GM18873 (cell line): ENCODE results near the gene SLC6A9.

Experiments used
- ATAC-seq: cut with Tn5 transposase; IDR thresholded peaks from one replicate; pipeline ENCODE4 v1.9.1; 2021; ENCODE audit warnings: mild to moderate bottlenecking, moderate library complexity, moderate number of reproducible peaks; ENCODE audit not compliant: unreplicated experiment, low FRiP score

The SLC6A9 gene

DNA sequence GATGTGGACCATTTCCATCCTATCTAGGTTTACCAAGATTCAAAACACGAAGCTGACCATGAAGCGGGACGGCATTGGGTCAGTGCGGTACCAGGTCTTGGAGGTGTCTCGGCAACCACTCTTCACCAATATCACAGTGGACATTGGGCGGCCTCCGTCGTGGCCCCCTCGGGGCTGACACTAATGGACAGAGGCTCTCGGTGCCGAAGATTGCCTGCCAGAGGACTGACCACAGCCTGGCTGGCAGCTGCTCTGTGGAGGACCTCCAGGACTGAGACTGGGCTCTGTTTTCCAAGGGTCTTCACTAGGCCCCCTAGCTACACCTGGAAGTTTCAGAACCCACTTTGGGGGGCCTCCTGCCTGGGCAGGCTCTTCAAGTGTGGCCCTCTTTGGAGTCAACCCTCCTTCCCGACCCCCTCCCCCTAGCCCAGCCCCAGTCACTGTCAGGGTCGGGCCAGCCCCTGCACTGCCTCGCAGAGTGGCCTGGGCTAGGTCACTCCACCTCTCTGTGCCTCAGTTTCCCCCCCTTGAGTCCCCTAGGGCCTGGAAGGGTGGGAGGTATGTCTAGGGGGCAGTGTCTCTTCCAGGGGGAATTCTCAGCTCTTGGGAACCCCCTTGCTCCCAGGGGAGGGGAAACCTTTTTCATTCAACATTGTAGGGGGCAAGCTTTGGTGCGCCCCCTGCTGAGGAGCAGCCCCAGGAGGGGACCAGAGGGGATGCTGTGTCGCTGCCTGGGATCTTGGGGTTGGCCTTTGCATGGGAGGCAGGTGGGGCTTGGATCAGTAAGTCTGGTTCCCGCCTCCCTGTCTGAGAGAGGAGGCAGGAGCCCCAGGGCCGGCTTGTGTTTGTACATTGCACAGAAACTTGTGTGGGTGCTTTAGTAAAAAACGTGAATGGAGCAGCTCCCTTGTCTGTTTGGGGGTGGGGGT is 40.7 kb downstream of the SLC6A9 start:
- ATAC-seq, result no peak

DNA sequence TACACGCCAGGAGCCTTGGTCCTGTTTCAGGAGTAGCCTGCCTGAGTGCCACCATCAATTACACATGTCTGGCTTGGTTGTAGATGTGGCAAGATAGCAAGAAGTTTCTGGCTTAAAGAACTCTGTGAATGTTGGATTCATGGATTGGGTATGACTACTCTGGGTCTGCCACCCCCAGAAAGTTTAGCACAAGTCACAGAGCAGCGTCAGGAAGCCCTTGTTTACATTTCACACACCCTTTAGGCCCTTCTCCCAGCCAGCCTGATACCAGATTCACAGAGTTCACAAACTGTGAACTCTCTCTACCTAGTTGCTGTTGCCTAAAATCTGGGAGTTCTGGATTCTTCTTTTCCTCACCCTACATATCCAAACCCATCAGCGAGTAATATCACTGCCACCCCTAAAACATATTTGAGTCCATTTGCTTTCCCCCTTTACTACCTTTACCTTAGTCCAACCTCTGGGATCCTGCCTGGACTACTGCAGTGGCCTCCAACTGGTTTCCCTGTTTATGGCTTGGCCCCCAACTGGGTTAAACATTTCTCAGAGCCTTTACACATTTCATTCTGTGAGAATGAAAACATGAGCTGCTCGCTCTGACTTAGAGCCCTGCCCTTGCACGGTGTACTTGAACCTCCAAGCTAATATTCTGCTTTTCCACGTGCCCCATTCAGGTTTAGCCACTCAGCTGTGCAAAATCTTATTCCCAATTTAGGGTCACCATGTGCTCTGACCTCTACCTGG is 43.9 kb downstream of the SLC6A9 start:
- ATAC-seq, result no peak

DNA sequence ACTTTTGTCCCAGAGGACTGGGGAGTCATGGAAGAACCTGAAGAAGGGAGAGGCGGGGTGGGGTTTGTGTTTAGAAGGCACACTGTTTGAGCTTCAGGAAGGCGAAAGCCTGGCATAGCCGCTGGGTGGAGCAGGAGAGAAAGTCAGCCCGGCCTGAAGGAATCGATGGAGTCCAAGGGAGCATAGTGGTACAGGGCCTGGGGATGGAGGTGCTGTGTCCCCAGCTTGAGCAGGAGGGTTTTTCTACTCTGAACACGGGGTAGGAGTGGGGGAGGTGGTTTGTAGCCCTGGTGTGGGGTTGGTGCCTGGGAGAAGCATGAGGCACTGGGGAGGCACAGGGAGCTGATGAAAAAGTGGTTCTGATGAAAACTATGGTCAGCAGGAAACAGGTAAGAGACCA is 44.5 kb downstream of the SLC6A9 start:
- no peak for ATAC-seq

DNA sequence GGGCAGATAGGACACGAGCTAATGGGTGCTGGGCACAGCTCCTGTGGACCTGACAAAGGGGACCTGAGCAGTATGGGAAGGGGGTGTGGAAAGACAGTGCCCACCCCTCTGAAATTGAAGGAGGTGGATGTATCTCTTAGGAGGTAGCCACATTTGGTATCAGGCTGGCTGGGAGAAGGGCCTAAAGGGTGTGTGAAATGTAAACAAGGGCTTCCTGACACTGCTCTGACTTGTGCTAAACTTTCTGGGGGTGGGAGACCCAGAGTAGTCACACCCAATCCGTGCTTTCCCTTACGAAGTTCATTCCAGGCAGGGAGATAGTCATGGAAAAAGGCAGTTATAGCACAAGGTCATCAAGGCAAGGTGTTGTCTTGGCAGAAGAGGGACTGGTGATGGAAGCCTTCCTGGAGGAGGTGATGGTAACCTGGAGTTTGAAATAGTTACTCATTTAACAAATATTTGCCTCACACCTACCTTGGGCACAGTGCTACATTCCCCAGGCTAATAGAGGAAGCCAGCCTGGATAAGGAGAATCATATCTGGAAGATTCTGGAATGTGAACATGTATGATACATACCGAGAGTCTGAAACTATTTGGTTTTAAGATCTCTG is 45.2 kb downstream of the SLC6A9 start:
- ATAC-seq, result no peak

DNA sequence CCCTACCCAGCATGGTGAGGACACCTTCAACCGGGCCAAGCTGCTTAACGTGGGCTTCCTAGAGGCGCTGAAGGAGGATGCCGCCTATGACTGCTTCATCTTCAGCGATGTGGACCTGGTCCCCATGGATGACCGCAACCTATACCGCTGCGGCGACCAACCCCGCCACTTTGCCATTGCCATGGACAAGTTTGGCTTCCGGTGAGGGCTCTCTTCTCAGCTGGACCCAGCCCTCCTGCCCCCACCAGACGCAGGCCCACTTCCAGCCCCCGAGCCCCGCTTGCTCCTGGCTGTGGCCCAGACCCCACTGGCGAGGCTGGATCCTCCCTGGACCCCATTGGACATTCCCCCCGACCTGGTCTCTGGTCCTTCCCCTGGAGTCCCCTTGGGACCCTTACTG is 46.4 kb downstream of the SLC6A9 start:
- no peak for ATAC-seq

DNA sequence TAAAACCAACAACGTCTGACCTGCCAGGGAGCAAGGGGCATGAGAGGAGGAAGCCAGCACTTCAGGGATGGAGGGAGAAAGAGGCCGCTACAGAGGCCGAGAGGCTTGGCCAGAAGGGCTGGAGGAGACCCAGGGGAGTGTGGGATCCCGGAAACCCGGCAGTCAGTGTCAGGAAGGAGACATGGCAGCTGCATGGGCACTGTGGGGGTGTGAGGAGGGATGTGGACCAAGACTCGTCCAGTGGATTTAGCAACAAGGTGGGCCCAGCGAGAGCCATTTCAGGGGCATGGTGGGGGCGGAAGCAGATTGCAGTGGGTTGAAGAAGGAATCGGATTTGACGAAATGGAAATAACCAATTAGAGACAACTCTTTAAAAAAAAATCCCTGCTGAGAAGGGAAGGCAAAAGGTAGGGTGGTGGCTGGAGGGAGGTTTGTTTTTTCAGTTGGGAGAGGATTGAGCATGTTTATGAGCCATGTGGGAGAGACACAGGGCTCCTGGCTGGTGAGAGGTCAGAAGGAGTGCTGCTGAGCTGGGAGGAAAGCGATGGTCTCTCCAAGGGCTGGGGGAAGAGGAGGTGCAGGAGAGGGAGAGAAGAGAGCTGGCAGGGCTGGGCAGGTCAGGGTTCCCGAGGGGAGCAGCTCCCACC is 47.9 kb downstream of the SLC6A9 start:
- no peak for ATAC-seq

DNA sequence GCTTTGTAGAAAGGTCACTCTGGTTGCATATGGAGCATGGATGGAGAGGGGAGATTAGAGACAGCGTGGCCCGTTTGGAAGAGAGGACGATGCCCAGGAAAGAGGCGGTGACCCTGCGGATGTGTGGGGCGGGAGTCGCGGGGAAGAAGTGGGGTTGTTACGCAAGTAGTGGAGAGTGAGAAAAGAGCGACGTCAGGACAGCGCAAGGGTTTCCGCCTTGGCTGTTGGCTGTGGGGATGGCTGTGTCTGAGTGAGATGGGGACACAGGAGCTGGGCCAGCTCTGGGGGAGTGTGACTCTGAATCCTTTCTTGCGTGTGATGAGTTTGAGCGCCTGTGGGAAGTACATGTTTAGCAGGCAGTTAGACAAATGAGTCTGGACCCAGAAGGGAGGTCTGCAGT is 48.5 kb downstream of the SLC6A9 start:
- ATAC-seq, result no peak

DNA sequence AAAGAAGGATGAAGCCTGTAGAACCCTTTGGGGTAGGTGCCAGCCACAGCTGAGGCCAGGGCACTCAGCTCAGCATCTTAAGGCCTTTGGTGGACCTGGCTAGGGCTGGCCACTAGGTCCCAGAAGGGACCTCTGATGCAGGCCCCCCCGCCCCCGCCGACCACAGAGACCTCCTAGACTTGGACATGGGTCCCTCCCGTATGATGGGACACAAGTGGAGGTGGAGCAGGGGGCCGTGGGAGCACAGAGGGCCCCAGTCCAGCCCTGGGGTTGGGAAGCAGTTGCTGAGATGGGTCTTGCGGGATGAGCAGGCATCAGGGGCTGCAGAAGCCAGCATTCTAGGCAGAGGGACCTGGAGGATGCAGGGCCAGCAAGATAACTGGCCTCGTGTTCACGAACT is 49.0 kb downstream of the SLC6A9 start:
- no peak for ATAC-seq

DNA sequence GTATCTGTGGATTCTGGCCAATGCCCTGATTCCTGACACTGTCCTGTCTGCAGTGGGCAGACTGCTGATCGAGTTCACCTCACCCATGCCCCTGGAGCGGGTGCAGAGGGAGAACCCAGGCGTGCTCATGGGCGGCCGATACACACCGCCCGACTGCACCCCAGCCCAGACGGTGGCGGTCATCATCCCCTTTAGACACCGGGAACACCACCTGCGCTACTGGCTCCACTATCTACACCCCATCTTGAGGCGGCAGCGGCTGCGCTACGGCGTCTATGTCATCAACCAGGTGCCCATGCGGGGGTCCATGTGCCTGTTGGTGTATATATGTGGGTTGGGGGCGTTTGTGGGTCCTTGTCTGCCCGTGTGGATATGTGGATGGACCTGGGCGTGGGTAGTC is 49.6 kb downstream of the SLC6A9 start:
- ATAC-seq, result no peak

DNA sequence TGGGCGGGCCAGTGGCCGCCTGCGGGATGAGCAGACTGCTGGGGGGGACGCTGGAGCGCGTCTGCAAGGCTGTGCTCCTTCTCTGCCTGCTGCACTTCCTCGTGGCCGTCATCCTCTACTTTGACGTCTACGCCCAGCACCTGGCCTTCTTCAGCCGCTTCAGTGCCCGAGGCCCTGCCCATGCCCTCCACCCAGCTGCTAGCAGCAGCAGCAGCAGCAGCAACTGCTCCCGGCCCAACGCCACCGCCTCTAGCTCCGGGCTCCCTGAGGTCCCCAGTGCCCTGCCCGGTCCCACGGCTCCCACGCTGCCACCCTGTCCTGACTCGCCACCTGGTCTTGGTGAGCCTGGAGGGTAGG is 50.1 kb downstream of the SLC6A9 start:
- ATAC-seq, result no peak

DNA sequence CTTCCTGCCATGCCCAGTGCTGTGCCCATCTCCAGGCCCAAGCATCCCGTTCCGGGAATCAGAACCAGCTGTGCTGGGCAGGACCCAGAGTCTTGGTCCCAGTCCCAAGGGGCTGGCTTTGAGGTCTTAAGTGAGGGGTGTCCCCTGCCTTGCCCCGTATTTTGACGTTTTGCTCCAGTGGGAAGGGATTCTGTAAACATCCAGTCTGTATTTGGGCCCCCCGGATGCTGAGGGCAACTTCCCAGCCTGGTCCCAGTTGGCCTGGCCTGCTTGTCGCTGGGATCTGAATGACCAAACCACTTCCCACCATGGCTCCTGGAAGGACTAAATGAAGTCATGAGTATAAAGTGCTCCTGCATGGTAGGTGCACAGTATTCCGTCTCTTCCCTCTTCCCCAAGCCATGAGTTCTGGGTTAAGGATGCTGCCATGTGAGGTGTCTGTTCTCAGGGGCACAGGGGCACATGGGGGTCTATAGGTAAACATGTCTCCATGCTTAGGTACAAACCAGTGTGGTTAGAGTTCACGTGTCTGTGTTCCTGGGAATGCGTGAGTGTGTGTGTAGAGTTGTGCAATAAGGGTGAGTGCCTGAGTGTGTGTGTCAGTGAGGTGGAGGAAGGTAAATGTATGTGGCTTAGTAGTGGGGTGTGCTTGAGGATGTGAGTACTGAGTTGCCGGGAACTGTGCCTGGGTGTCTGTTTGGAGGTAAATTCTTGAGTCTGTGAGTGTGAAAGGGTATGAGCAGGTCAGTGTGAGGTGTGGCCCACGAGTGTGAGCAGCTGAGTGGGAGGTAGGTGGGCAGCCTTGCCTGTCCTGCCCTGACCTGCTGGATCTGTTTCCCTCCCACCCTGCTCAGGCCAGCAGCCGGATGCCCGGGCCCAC is 50.8 kb downstream of the SLC6A9 start:
- ATAC-seq, result no peak

DNA sequence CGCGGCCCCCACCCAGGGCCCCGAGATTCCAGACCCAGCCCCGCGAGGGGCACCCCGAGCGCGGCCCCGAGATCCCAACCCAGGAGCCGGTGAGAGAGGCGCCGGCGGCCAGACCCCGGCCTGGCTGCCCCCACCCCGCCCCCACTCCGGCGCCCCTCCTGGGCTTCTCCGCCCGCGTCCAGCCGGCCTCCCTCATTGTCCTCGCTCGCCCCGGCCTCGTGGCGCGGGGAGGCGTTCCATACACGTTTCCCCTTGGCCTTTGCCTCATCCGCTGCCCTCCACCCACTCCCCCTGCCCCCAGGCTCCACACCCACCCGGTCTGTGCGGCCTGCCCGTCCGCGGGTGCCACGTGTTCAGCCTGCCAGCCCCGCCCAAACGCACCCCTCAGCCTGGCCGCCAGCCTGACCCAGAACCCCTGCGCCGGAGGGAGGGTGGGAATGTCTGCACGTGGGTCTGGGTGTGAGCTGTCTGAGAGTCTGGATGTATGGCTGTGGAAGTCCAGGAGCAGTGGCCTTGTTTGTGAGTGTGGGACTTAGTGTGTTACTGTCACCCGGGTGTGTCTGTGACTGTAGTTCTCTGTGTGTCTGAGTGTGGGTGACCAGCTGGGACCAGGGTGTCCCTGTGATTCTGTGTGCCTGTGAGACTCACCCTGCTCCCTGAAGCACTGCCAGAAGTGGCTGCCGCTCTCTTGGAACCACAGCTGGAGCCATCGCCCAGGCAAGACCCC is 51.6 kb downstream of the SLC6A9 start:
- no peak for ATAC-seq

DNA sequence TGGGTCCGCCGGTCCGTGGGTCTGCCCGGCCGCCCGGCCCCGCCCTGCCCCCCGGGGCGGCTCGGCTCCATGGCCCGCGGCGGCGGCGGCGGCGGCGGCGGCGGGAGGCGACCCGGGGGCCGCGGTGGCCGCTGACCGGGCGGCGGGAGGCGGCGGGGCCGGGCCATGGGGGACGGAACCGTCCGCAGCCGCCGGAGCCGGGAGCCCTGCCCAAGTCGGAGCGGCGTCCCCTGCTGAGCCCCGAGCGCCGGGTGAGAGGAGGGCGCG is 52.1 kb downstream of the SLC6A9 start:
- no peak for ATAC-seq

DNA sequence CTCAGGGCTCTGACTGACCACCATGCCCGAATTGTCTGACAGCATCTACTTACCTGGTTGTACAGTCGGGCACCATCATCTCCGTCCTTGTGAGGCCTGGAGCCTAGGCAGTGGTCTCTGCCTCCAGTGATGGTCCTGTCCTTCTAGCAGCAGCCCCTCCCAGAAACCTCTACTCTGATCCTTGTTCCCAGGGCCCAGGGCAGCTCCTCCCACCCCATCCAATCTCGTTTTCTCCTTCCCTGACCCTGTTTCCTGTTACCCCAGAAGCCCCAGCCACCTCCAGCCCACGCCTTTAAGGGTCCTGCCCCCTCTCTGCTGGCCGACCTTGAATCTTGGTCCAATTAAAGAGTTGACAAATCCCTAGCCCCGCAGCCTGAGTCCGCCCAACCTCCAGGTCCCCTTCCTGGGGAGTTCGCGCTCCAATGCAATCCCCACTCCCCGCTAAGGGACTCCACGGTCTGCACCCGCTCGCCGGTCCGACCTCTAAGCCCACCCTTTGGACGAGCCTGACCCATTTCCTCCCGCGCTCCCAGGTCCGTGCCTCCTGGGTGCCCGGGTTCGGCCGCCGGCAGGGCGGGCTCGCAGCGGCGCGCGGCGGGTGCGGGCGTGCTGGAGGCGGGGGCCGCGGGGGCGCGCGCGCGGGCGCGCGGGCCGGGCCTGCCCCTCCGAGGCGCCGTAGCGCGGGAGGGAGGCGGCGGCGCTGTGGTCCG is 52.6 kb downstream of the SLC6A9 start, which contains the start of gene B4GALT2:
Gene B4GALT2, plus strand, starts transcription at position 660 of the 710 bp plus-strand sequence. CDS start 1,951 bp downstream, outside the sequence.
- ATAC-seq, result no peak

DNA sequence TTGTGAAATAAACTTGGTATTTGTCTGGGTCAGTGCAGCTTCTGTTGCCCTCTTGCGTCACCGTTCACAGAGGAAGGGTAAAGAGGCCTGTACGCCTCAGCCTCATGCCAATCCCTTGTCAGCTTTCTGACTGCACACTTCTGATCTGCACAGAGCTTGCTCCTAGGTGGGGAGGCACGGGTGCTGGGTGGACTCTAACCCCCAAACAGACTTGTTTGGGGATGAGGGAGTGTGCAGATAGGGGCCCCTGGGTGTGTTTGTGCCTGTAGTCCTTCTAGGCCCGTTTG is 53.1 kb downstream of the SLC6A9 start:
- no peak for ATAC-seq

DNA sequence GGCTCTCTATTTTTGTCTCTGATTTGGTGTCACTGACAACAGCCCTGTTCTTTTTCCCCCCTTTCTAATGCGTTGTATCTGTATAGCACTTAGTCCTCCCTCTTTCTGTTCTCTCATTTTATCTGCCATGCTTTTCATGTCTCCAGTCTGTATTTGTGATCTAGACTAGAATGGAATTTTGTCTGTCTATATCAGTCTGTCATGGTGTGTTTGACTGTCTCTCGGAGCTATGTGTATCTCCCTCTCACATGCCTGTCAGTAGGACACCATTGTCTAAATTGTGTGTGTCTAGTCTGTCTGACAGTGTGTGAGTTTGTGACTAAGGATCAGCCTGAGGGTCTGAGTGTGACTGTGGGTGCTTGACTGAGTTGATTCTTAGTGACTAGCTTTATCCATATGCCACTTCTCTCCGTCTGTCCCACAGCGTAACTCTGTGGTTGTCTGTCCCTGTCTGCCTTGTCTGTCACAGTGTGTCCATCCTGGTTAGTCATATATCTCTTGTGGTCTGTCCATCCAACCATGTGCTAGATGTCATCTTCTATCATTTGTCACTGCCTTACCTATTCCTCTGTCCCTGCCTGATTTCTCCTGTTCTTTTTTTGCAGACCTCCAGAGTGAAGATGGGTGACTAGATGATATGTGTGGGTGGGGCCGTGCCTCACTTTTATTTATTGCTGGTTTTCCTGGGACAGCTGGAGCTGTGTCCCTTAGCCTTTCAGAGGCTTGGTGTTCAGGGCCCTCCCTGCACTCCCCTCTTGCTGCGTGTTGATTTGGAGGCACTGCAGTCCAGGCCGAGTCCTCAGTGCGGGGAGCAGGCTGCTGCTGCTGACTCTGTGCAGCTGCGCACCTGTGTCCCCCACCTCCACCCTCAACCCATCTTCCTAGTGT is 53.6 kb downstream of the SLC6A9 start:
- ATAC-seq, result no peak

DNA sequence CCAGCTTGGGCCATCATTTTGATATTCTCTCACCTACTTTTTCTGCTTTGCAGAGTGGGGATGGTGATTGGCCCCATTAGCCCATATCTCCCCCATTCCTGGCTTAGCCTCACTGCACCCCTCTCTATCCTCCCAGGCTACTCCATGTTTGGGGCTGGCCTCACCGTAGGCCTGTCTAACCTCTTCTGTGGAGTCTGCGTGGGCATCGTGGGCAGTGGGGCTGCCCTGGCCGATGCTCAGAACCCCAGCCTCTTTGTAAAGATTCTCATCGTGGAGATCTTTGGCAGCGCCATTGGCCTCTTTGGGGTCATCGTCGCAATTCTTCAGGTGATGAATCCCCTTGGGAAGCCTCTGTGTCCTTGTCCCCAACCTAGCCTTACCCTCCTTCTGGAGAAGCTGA is 54.4 kb downstream of the SLC6A9 start:
- no peak for ATAC-seq

DNA sequence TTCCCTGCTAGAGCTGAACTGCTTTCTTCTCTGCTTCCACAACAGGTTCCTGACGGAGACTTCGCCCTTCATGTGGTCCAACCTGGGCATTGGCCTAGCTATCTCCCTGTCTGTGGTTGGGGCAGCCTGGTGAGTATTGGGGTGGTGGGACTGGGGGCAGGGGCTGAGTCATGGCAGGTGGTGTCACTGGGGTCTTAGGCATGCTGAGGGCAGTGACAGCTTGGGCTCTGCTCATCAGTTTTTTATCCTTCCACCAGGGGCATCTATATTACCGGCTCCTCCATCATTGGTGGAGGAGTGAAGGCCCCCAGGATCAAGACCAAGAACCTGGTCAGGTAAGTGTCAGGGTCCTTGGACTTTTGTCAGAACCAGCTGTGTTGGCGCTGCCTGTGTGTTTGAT is 55.2 kb downstream of the SLC6A9 start:
- ATAC-seq, result no peak
